ENCODE results near the gene RORB. TPM values are rescaled to one million over a fixed set of nuclear protein-coding genes. Genes with fewer than 3 reads are reported as not detected.

Gene RORB
- total and polyA plus RNA-seq, 5 donors: 0.54 to 3.4 (median 0.84) TPM

GRCh38 chr9:74595286-74595685 lies 98.2 kb downstream of the RORB start:
- no peaks in the 10 kb centered on the region for H3K4me1 ChIP-seq (ENCODE audit: control insufficient read depth, insufficient read depth, low read length)
- no peak overlapping the region for H3K4me3 ChIP-seq (ENCODE audit: low read length)
- no peaks in the 10 kb centered on the region for H3K9me3 ChIP-seq (ENCODE audit: control insufficient read depth, low read length)
- no peak overlapping the region for H3K27ac ChIP-seq (ENCODE audit: low read length)
- 75% methylated on average over 2 of the region's 2 CpGs for WGBS
- ATAC-seq (no peak), DNase-seq (no peak)
- no peaks in the 10 kb centered on the region for H3K27me3 ChIP-seq (ENCODE audit: control insufficient read depth, insufficient read depth)
- intact Hi-C loops (cut with DNase I): no loop called here

GRCh38 chr9:74598874-74599273 lies 101.7 kb downstream of the RORB start:
- 68% methylated on average over 3 of the region's 3 CpGs for WGBS
- intact Hi-C loops (cut with DNase I): no loop called here
- H3K27me3 ChIP-seq (ENCODE audit: control insufficient read depth, insufficient read depth): no peaks in the 10 kb centered on the region
- no peak for ATAC-seq
- no peak overlapping the region for H3K4me3 ChIP-seq (ENCODE audit: low read length)
- H3K4me1 ChIP-seq (ENCODE audit: control insufficient read depth, insufficient read depth, low read length): no peaks in the 10 kb centered on the region
- H3K27ac ChIP-seq (ENCODE audit: low read length): no peak overlapping the region
- no peak for DNase-seq
- H3K9me3 ChIP-seq (ENCODE audit: control insufficient read depth, low read length): no peaks in the 10 kb centered on the region

DNA sequence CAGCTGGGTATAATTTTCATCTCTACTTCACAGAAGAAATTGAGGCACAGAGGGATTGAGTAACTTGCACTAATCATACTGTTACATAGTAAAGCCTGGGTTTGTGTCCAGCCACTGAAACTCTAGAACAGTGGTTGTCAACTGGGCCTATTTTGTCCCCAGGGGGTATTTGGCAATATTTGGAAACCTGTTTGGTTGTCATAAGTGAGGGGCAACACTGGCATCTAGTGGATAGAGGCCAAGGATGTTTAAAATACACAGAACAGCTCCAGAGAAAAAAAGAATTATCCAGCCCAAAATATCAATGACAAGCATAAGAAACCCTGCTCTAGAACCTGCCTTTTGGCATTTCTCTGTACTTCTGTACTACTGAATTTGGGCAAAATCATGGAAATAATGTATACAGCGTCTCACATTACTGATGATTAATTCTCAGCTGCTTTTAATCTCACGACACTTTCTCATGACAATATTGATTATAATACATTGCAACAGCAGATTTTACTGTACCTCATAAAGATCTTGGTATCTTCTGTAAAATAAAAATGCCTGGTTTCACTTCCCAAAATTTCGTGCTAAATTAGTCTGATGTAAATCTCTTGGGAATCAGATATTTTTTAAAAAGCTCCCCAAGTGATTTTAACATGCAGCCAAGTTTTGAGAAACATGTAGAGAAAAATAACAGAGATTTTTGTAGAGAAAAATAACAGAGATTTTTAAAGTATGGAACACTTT lies 112.7 kb downstream of the RORB start:
- WGBS: 58% methylated on average over 3 of the region's 3 CpGs
- H3K4me1 ChIP-seq (ENCODE audit: control insufficient read depth, insufficient read depth, low read length): no peaks in the 10 kb centered on the region
- no peaks in the 10 kb centered on the region for H3K27me3 ChIP-seq (ENCODE audit: control insufficient read depth, insufficient read depth)
- ATAC-seq (no peak), DNase-seq (no peak)
- H3K27ac ChIP-seq (ENCODE audit: low read length): no peak overlapping the region
- intact Hi-C loops (cut with DNase I): loop anchor here in 1 of 4 donors (10.0 kb wide), 1 partner anchor 65 kb away; no protein-coding TSS in a partner anchor
- H3K9me3 ChIP-seq (ENCODE audit: control insufficient read depth, low read length): no peaks in the 10 kb centered on the region
- H3K4me3 ChIP-seq (ENCODE audit: low read length): no peak overlapping the region

GRCh38 chr9:74610523-74611061 lies 113.5 kb downstream of the RORB start:
- Histone ChIP-seq H3K27me3 (ENCODE audit: control insufficient read depth, insufficient read depth) (no peaks in the 10 kb centered on the region), H3K4me3 (ENCODE audit: low read length) (no peak overlapping the region), H3K9me3 (ENCODE audit: control insufficient read depth, low read length) (no peaks in the 10 kb centered on the region), H3K27ac (ENCODE audit: low read length) (no peak overlapping the region), H3K4me1 (ENCODE audit: control insufficient read depth, insufficient read depth, low read length) (no peaks in the 10 kb centered on the region)
- DNase-seq (no peak), ATAC-seq (no peak)
- 85% methylated on average over 2 of the region's 2 CpGs for WGBS
- intact Hi-C loops (cut with DNase I): no loop called here

GRCh38 chr9:74630228-74630627 lies 133.1 kb downstream of the RORB start:
- DNase-seq (no peak), ATAC-seq (no peak)
- H3K27ac ChIP-seq (ENCODE audit: low read length): no peak overlapping the region
- no peaks in the 10 kb centered on the region for H3K27me3 ChIP-seq (ENCODE audit: control insufficient read depth, insufficient read depth)
- intact Hi-C loops (cut with DNase I): no loop called here
- no peak overlapping the region for H3K4me3 ChIP-seq (ENCODE audit: low read length)
- WGBS: 55% methylated on average over 7 of the region's 7 CpGs
- no peaks in the 10 kb centered on the region for H3K4me1 ChIP-seq (ENCODE audit: control insufficient read depth, insufficient read depth, low read length)
- no peaks in the 10 kb centered on the region for H3K9me3 ChIP-seq (ENCODE audit: control insufficient read depth, low read length)

DNA sequence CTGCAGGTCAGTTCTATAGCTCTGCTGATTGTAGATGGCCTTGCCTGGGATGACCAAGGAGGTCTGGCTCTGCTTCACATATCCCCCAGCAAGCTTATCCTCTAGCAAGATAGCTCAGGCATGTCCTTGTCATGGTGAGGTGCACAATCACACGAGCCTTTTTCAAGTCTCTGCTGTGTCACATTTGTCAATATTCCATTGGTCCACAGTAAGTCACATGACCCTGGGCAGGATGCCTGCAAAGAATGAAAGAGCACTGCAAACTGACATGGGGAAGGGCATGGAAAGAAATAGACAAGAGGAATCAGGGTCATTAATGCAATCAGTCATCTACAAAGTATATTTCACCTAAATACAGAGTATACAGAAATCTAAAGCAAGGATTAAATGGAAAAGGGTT lies 142.0 kb downstream of the RORB start:
- no peak overlapping the region for H3K4me3 ChIP-seq (ENCODE audit: low read length)
- ATAC-seq: no peak
- H3K9me3 ChIP-seq (ENCODE audit: control insufficient read depth, low read length): no peaks in the 10 kb centered on the region
- DNase-seq: no peak
- no peak overlapping the region for H3K27ac ChIP-seq (ENCODE audit: low read length)
- H3K27me3 ChIP-seq (ENCODE audit: control insufficient read depth, insufficient read depth): no peaks in the 10 kb centered on the region
- H3K4me1 ChIP-seq (ENCODE audit: control insufficient read depth, insufficient read depth, low read length): no peaks in the 10 kb centered on the region
- intact Hi-C loops (cut with DNase I): no loop called here
- WGBS: 32% methylated on average over 1 of the region's 1 CpG

DNA sequence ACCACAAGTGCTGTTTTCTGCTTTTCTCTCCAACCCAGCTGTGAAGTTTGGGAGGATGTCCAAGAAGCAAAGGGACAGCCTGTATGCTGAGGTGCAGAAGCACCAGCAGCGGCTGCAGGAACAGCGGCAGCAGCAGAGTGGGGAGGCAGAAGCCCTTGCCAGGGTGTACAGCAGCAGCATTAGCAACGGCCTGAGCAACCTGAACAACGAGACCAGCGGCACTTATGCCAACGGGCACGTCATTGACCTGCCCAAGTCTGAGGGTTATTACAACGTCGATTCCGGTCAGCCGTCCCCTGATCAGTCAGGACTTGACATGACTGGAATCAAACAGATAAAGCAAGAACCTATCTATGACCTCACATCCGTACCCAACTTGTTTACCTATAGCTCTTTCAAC lies 145.2 kb downstream of the RORB start:
- Histone ChIP-seq H3K27ac (ENCODE audit: low read length) (no peak overlapping the region), H3K27me3 (ENCODE audit: control insufficient read depth, insufficient read depth) (no peaks in the 10 kb centered on the region), H3K4me1 (ENCODE audit: control insufficient read depth, insufficient read depth, low read length) (no peaks in the 10 kb centered on the region), H3K4me3 (ENCODE audit: low read length) (no peak overlapping the region), H3K9me3 (ENCODE audit: control insufficient read depth, low read length) (no peaks in the 10 kb centered on the region)
- ATAC-seq (no peak), DNase-seq (peak in 2 of 3 donors; percentile 23 to 36)
- 85% methylated on average over 12 of the region's 12 CpGs for WGBS
- intact Hi-C loops (cut with DNase I): no loop called here

- ATAC-seq (no peak), DNase-seq (no peak)
- H3K4me1 ChIP-seq (ENCODE audit: control insufficient read depth, insufficient read depth, low read length): no peaks in the 10 kb centered on the region
- no peaks in the 10 kb centered on the region for H3K27me3 ChIP-seq (ENCODE audit: control insufficient read depth, insufficient read depth)
- WGBS: 85% methylated on average over 5 of the region's 5 CpGs
- H3K4me3 ChIP-seq (ENCODE audit: low read length): no peak overlapping the region
- H3K27ac ChIP-seq (ENCODE audit: low read length): no peak overlapping the region
- intact Hi-C loops (cut with DNase I): no loop called here
- no peaks in the 10 kb centered on the region for H3K9me3 ChIP-seq (ENCODE audit: control insufficient read depth, low read length)
These were observed 146.3 kb downstream of the RORB start for GRCh38 chr9:74643303-74643923.

GRCh38 chr9:74644023-74644422 lies 146.9 kb downstream of the RORB start:
- Histone ChIP-seq H3K27ac (ENCODE audit: low read length) (no peak overlapping the region), H3K9me3 (ENCODE audit: control insufficient read depth, low read length) (no peaks in the 10 kb centered on the region), H3K4me3 (ENCODE audit: low read length) (no peak overlapping the region), H3K4me1 (ENCODE audit: control insufficient read depth, insufficient read depth, low read length) (no peaks in the 10 kb centered on the region), H3K27me3 (ENCODE audit: control insufficient read depth, insufficient read depth) (no peaks in the 10 kb centered on the region)
- DNase-seq: no peak
- 85% methylated on average over 4 of the region's 4 CpGs for WGBS
- no peak for ATAC-seq
- intact Hi-C loops (cut with DNase I): no loop called here

- no peaks in the 10 kb centered on the region for H3K9me3 ChIP-seq (ENCODE audit: control insufficient read depth, low read length)
- DNase-seq (no peak), ATAC-seq (no peak)
- intact Hi-C loops (cut with DNase I): no loop called here
- no peaks in the 10 kb centered on the region for H3K4me1 ChIP-seq (ENCODE audit: control insufficient read depth, insufficient read depth, low read length)
- no peaks in the 10 kb centered on the region for H3K27me3 ChIP-seq (ENCODE audit: control insufficient read depth, insufficient read depth)
- H3K4me3 ChIP-seq (ENCODE audit: low read length): no peak overlapping the region
- H3K27ac ChIP-seq (ENCODE audit: low read length): no peak overlapping the region
- WGBS: 64% methylated on average over 3 of the region's 3 CpGs
These were observed 148.0 kb downstream of the RORB start for GRCh38 chr9:74645007-74645639.

DNA sequence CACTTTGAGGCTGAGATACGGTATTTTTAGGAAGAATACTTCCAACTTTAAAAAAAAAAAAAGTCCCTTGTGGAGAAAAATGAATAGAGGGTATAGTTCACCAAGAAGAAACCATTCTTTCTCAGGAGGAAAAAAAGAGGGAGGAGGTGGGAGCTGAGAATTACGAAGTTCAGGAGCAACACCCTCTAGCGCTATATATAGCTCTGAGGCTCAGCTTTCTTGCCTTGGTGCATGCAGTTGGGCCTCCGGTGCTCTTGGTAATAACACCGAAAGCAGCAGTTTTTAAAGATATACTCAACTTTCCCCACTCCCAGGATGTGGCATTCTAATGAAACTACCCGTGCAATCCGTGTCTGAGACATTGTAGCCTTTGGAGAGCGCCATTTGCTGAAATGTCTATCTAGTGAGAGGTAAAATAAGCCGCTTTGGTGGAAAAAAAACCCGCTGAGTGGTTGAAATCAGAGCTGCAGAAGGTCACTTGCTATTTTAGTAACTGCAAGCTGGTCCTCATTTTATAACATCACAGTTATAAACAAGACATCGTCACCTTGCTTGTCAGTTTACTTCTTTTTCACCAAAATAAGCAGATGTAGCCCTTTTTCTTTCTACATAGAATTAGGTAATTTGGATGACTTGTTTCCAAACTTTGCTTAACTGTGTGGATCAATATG lies 156.4 kb downstream of the RORB start:
- Histone ChIP-seq H3K4me3 (ENCODE audit: low read length) (no peak overlapping the region), H3K9me3 (ENCODE audit: control insufficient read depth, low read length) (no peaks in the 10 kb centered on the region), H3K4me1 (ENCODE audit: control insufficient read depth, insufficient read depth, low read length) (no peaks in the 10 kb centered on the region), H3K27ac (ENCODE audit: low read length) (no peak overlapping the region), H3K27me3 (ENCODE audit: control insufficient read depth, insufficient read depth) (no peaks in the 10 kb centered on the region)
- 48% methylated on average over 11 of the region's 11 CpGs for WGBS
- ATAC-seq (no peak), DNase-seq (no peak)
- intact Hi-C loops (cut with DNase I): no loop called here
